ENCODE results near the gene BEST3.

- TF ChIP-seq OVOL2 (CRISPR knock-in tag; IDR thresholded peaks at IDR 0.05; ENCODE audit: borderline replicate concordance) (no peak), CTCF (IDR thresholded peaks at IDR 0.05) (no peak), HMGXB4 (CRISPR knock-in tag; IDR thresholded peaks at IDR 0.05) (no peak), SP1 (CRISPR knock-in tag; conservative IDR thresholded peaks at IDR 0.05) (no peak), ZNF138 (CRISPR knock-in tag; conservative IDR thresholded peaks at IDR 0.05) (no peak), CBFB (CRISPR knock-in tag; IDR thresholded peaks at IDR 0.05; ENCODE audit: low read depth) (no peak), ZNF532 (CRISPR knock-in tag; IDR thresholded peaks at IDR 0.05; ENCODE audit: borderline replicate concordance) (no peak), CREB1 (CRISPR knock-in tag; IDR thresholded peaks at IDR 0.05) (no peak)
These were observed 51.9 kb downstream of the BEST3 start for GRCh38 chr12:69647178-69647577.

Measured in WTC11 (cell line).